RWPE1 (cell line): ENCODE measurements around the gene SMAD7.
A peak's percentile ranks its signal among the peaks of the same experiment; 100 is the strongest.
"Not testable (repeated sequence)": the region's sequence is repeated elsewhere in the genome, so short reads cannot be mapped to it uniquely, and the experiment has no call there.

Experiments used
- CTCF ChIA-PET: fragments of 350-600 bp; sonication (Branson Sonifier 250); formaldehyde crosslinking; extraction: SDS; loops from one replicate; lab custom pipeline; 2021; lab: Yijun Ruan, JAX
- POLR2A ChIA-PET: fragments of 400-600 bp; formaldehyde crosslinking; extraction: SDS; loops from one replicate; lab custom pipeline; 2020; ENCODE audit warnings: antibody characterized with exemption; ENCODE audit not compliant: low non-redundant PET; lab: Yijun Ruan, JAX
- DNase-seq: peaks from one replicate; pipeline ENCODE4 v3.0.0; 2012; ENCODE audit warnings: low spot score
- H3K27ac ChIP-seq: fragments of 450-650 bp; 2 replicates; pipeline ENCODE4 v1.5.1; 2017
- CTCF ChIP-seq: fragments of 450-650 bp; conservative IDR thresholded peaks from 2 replicates; pipeline ENCODE4 v1.5.1; 2017; ENCODE audit warnings: low read depth, mild to moderate bottlenecking

Gene SMAD7

GRCh38 chr18:48874233-48874632, 76.5 kb downstream of the SMAD7 start:
- no peak for DNase-seq

GRCh38 chr18:48872234-48873145, 78.3 kb downstream of the SMAD7 start:
- peak overlapping the region; percentile 70; the same call in 1 of the 2 replicates for H3K27ac ChIP-seq
- ChIA-PET CTCF (no interaction called here), POLR2A (no interaction called here)
- TF ChIP-seq CTCF: no peak
- no peak for DNase-seq

More at GRCh38 chr18:48874233-48874632, 76.5 kb downstream of the SMAD7 start:
- CTCF ChIA-PET: interaction anchor here (0.7 kb wide), 1 partner anchor 39 kb away, joined by 3 read pairs; no protein-coding TSS in a partner anchor
- POLR2A ChIA-PET: interaction anchor here (0.6 kb wide), 1 partner anchor 61 kb away, joined by 3 read pairs; no protein-coding TSS in a partner anchor
- peak overlapping the region; percentile 70; the same call in 1 of the 2 replicates for H3K27ac ChIP-seq
- TF ChIP-seq CTCF: no peak

GRCh38 chr18:48871391-48872166, 79.2 kb downstream of the SMAD7 start:
- no peak for DNase-seq
- POLR2A ChIA-PET: no interaction called here
- peak overlapping the region; percentile 70; the same call in 1 of the 2 replicates for H3K27ac ChIP-seq
- TF ChIP-seq CTCF: no peak
- CTCF ChIA-PET: no interaction called here

- POLR2A ChIA-PET, DNase-seq, CTCF ChIA-PET, H3K27ac ChIP-seq: not testable (repeated sequence)
Observed at GRCh38 chr18:48870926-48871325, 79.8 kb downstream of the SMAD7 start.
